Measurements from ENCODE around the gene IGLL5.

- TF ChIP-seq CTCF (IDR thresholded peaks at IDR 0.05) (no peak), POLR2AphosphoS5 (IDR thresholded peaks at IDR 0.05) (no peak), EP300 (IDR thresholded peaks at IDR 0.05) (no peak), POLR2A (IDR thresholded peaks at IDR 0.05) (no peak)
Measured at GRCh38 chr22:22912988-22913253, 25.3 kb downstream of the IGLL5 start.
